ENCODE data around the gene HIBCH.
"Not testable (repeated sequence)": the region's sequence is repeated elsewhere in the genome, so short reads cannot be mapped to it uniquely, and the experiment has no call there.

Gene HIBCH

GRCh38 chr2:190311893-190312634 is 7.6 kb downstream of the HIBCH start:
- DNase-seq (ENCODE audit: low spot score) = no peak
- no peak for TF ChIP-seq CTCF (IDR thresholded peaks at IDR 0.05; ENCODE audit: borderline replicate concordance, control extremely low read depth, extremely low read depth, insufficient read depth, missing control alignments)
- in situ Hi-C loops (cut with MboI; ENCODE audit: low sequenced_read_pairs, unreplicated experiment) = no loop called here

GRCh38 chr2:190308031-190308430 is 11.6 kb downstream of the HIBCH start:
- no peak for TF ChIP-seq CTCF (IDR thresholded peaks at IDR 0.05; ENCODE audit: borderline replicate concordance, control extremely low read depth, extremely low read depth, insufficient read depth, missing control alignments)
- in situ Hi-C loops (cut with MboI; ENCODE audit: low sequenced_read_pairs, unreplicated experiment) = no loop called here

GRCh38 chr2:190304404-190304803 is 15.2 kb downstream of the HIBCH start:
- in situ Hi-C loops (cut with MboI; ENCODE audit: low sequenced_read_pairs, unreplicated experiment) = no loop called here
- no peak for DNase-seq (ENCODE audit: low spot score)
- TF ChIP-seq CTCF (IDR thresholded peaks at IDR 0.05; ENCODE audit: borderline replicate concordance, control extremely low read depth, extremely low read depth, insufficient read depth, missing control alignments) = no peak

More at GRCh38 chr2:190308031-190308430, 11.6 kb downstream of the HIBCH start:
- no peak for DNase-seq (ENCODE audit: low spot score)

- in situ Hi-C loops (cut with MboI; ENCODE audit: low sequenced_read_pairs, unreplicated experiment) = no loop called here
- no peak for DNase-seq (ENCODE audit: low spot score)
- TF ChIP-seq CTCF (IDR thresholded peaks at IDR 0.05; ENCODE audit: borderline replicate concordance, control extremely low read depth, extremely low read depth, insufficient read depth, missing control alignments) = no peak
Measured at GRCh38 chr2:190303647-190304046, 16.0 kb downstream of the HIBCH start.

GRCh38 chr2:190302052-190302451 is 17.6 kb downstream of the HIBCH start:
- DNase-seq (ENCODE audit: low spot score) = no peak
- TF ChIP-seq CTCF (IDR thresholded peaks at IDR 0.05; ENCODE audit: borderline replicate concordance, control extremely low read depth, extremely low read depth, insufficient read depth, missing control alignments) = no peak
- in situ Hi-C loops (cut with MboI; ENCODE audit: low sequenced_read_pairs, unreplicated experiment) = no loop called here

- DNase-seq (ENCODE audit: low spot score) = no peak
- TF ChIP-seq CTCF (IDR thresholded peaks at IDR 0.05; ENCODE audit: borderline replicate concordance, control extremely low read depth, extremely low read depth, insufficient read depth, missing control alignments) = no peak
- in situ Hi-C loops (cut with MboI; ENCODE audit: low sequenced_read_pairs, unreplicated experiment) = no loop called here
Measured at GRCh38 chr2:190301032-190301431, 18.6 kb downstream of the HIBCH start.

GRCh38 chr2:190297880-190298279 is 21.7 kb downstream of the HIBCH start:
- in situ Hi-C loops (cut with MboI; ENCODE audit: low sequenced_read_pairs, unreplicated experiment) = loop anchor here (25.0 kb wide), 1 partner anchor 211 kb away; no protein-coding TSS in a partner anchor
- not testable (repeated sequence) for DNase-seq (ENCODE audit: low spot score)

All from GM13976 (cell line).